Endothelial cell of umbilical vein (primary cell): ENCODE results near the gene FUT7. TPM values are rescaled to one million over a fixed set of nuclear protein-coding genes. Genes with fewer than 3 reads are reported as not detected.
A peak's percentile ranks its signal among the peaks of the same experiment; 100 is the strongest.

ENCODE experiments used
- BruUV-seq: library from RNA; stranded (reverse); fragments of 400-500 nt; replicated peaks from 2 replicates; lab custom pipeline; 2021; lab: Mats Ljungman, UMichigan
- CTCF ChIA-PET: fragments of 300-600, 350-600 bp; sonication (Branson Sonifier 250); formaldehyde crosslinking; loops from one replicate; lab custom pipeline; 2021; ENCODE audit warnings: antibody characterized with exemption, inconsistent platforms; lab: Charles Lee
- POLR2A ChIA-PET: fragments of 300-600, 350-600 bp; sonication (Branson Sonifier 250); formaldehyde crosslinking; loops from one replicate; lab custom pipeline; 2021; ENCODE audit warnings: antibody characterized with exemption, inconsistent platforms; lab: Charles Lee
- DNase-seq: peaks from one replicate; pipeline ENCODE4 v3.0.0-alpha.2; 2011; ENCODE audit warnings: low read depth, low spot score
- FAIRE-seq: peaks from 2 replicates; lab custom pipeline; 2011; peaks lifted over from hg19 to GRCh38; lab: Jason Lieb, UNC
- H2AFZ ChIP-seq: 2 replicates; pipeline ENCODE4 v1.6.0; 2012; ENCODE audit warnings: low read depth, low read length, control low read depth, inconsistent platforms
- H3K27ac ChIP-seq: 2 replicates; pipeline ENCODE4 v1.5.1; 2011; ENCODE audit warnings: low read depth, mild to moderate bottlenecking, control low read depth, low read length, moderate library complexity; ENCODE audit not compliant: insufficient read depth
- H3K27me3 ChIP-seq, 2 experiments: 2 replicates each; pipeline versions ENCODE4 v1.6.0 to v1.6.1; 2011; ENCODE audit warnings: low read length in 2 of 2, mixed read lengths in 1 of 2; ENCODE audit not compliant: control insufficient read depth in 2 of 2, insufficient read depth in 2 of 2
- H3K36me3 ChIP-seq, 2 experiments: 2 replicates in 1 of 2; 3 replicates in 1 of 2; pipeline ENCODE4 v1.5.1; 2011; ENCODE audit warnings: low read length in 2 of 2, mild to moderate bottlenecking in 1 of 2, moderate library complexity in 1 of 2; ENCODE audit not compliant: control insufficient read depth in 2 of 2, insufficient read depth in 2 of 2; ENCODE audit errors: extremely low read depth in 1 of 2
- H3K4me1 ChIP-seq: 3 replicates; pipeline ENCODE4 v1.5.1; 2011; ENCODE audit warnings: mild to moderate bottlenecking, low read length; ENCODE audit not compliant: control insufficient read depth, insufficient read depth; ENCODE audit errors: extremely low read depth
- H3K4me2 ChIP-seq: 2 replicates; pipeline ENCODE4 v1.6.1; 2011; ENCODE audit warnings: low read length, control low read depth, mixed read lengths; ENCODE audit not compliant: insufficient read depth
- H3K4me3 ChIP-seq, 3 experiments: fragments of 200-600 bp in 1 of 3; sonication (generic), shearing (Covaris generic) in 1 of 3; replicated peaks in 1 of 3; 2 replicates each; pipeline ENCODE4 v1.5.1; 2011 to 2016; ENCODE audit warnings: control low read depth in 3 of 3, low read length in 3 of 3, mild to moderate bottlenecking in 2 of 3, inconsistent platforms in 1 of 3, low read depth in 1 of 3, moderate library complexity in 1 of 3; ENCODE audit not compliant: insufficient read depth in 1 of 3
- H3K79me2 ChIP-seq: 2 replicates; pipeline ENCODE4 v1.6.0; 2012; ENCODE audit warnings: low read length, inconsistent platforms; ENCODE audit not compliant: control insufficient read depth, insufficient read depth
- H3K9ac ChIP-seq: replicated peaks from 2 replicates; pipeline ENCODE3; 2011; ENCODE audit warnings: low read length, control low read depth; ENCODE audit not compliant: insufficient read depth; ENCODE audit errors: extremely low read depth
- H3K9me1 ChIP-seq: replicated peaks from 3 replicates; pipeline ENCODE4 v1.6.0; 2011; ENCODE audit warnings: mild to moderate bottlenecking, low read length; ENCODE audit not compliant: control insufficient read depth, insufficient read depth; ENCODE audit errors: extremely low read depth
- H3K9me3 ChIP-seq: replicated peaks from 2 replicates; pipeline ENCODE4 v1.5.1; 2012; ENCODE audit warnings: low read length, inconsistent platforms; ENCODE audit not compliant: control insufficient read depth, insufficient read depth
- H4K20me1 ChIP-seq: replicated peaks from 2 replicates; pipeline ENCODE3; 2011; ENCODE audit warnings: mild to moderate bottlenecking, low read length; ENCODE audit not compliant: control insufficient read depth, insufficient read depth; ENCODE audit errors: extremely low read depth
- EZH2 ChIP-seq: IDR thresholded peaks from 2 replicates; pipeline ENCODE4 v1.6.1; 2012; ENCODE audit warnings: borderline replicate concordance, low read depth, mild to moderate bottlenecking, moderate library complexity, low read length, inconsistent platforms; ENCODE audit not compliant: severe bottlenecking
- FOS ChIP-seq: IDR thresholded peaks from 2 replicates; pipeline ENCODE4 v1.6.1; 2011; ENCODE audit warnings: mild to moderate bottlenecking, low read length, moderate library complexity, borderline replicate concordance; ENCODE audit not compliant: insufficient read depth
- GATA2 ChIP-seq: IDR thresholded peaks from 2 replicates; pipeline ENCODE4 v1.7.0; 2011; ENCODE audit warnings: low read depth, mild to moderate bottlenecking, moderate library complexity, mixed read lengths, low read length; ENCODE audit not compliant: insufficient read length, insufficient read depth
- JUN ChIP-seq: IDR thresholded peaks from 2 replicates; pipeline ENCODE4 v1.6.1; 2011; ENCODE audit warnings: borderline replicate concordance, low read depth; ENCODE audit not compliant: insufficient read length, insufficient read depth
- MYC ChIP-seq: IDR thresholded peaks from one replicate; pipeline ENCODE4 v1.6.1; 2011; ENCODE audit warnings: mild to moderate bottlenecking, low read depth, low read length
- POLR2A ChIP-seq: IDR thresholded peaks from 2 replicates; pipeline ENCODE4 v1.6.1; 2012; ENCODE audit warnings: low read depth, mild to moderate bottlenecking, control low read depth, low read length
- POLR2AphosphoS5 ChIP-seq: IDR thresholded peaks from 2 replicates; pipeline ENCODE4 v1.6.1; 2012; ENCODE audit warnings: low read depth, mild to moderate bottlenecking, control low read depth, low read length, moderate library complexity; ENCODE audit not compliant: insufficient read depth
- dilution Hi-C: fragments of 300-500 bp; cut with MboI; formaldehyde crosslinking; loops from one replicate; pipeline ENCODE4 v1.15.0; 2019; ENCODE audit warnings: low sequenced_read_pairs; ENCODE audit not compliant: extremely low pct_ligation_motif_present
- intact Hi-C: fragments of 100-400 bp; cut with micrococcal nuclease; formaldehyde crosslinking; loops from one replicate; pipeline ENCODE4 v1.10.0; 2022
- polyA plus RNA-seq, 4 experiments: library from polyadenylated mRNA; depleted of rRNA in 3 of 4; stranded (reverse) in 3 of 4; unstranded in 1 of 4; fragments of >200 nt; gene quantifications; 2 replicates each; pipeline versions ENCODE4 v1.2.1 to v1.2.3, GENCODE V29; 2011 to 2012; ENCODE audit warnings: missing spikeins in 1 of 4
- total RNA-seq: library from RNA; stranded (reverse); gene quantifications from 2 replicates; pipeline ENCODE4 v1.2.3, GENCODE V29; 2021
- TF ChIP-seq, protein P1 (sequence below): IDR thresholded peaks from 2 replicates; pipeline ENCODE4 v1.6.1; 2011; ENCODE audit not compliant: insufficient read depth, insufficient read length
- TF ChIP-seq, protein P2 (sequence below), 2 donors: IDR thresholded peaks; 1 replicate in 1 of 2; 2 replicates in 1 of 2; pipeline ENCODE4 v1.5.1; 2011; ENCODE audit warnings: low read length in 2 of 2, mild to moderate bottlenecking in 2 of 2, moderate library complexity in 2 of 2, control low read depth in 1 of 2, inconsistent platforms in 1 of 2, low read depth in 1 of 2; ENCODE audit not compliant: insufficient read depth in 1 of 2; ENCODE audit errors: extremely low read depth in 1 of 2

Gene FUT7
- total and polyA plus RNA-seq, 2 donors (not counting 3 experiments of a cell fraction or from before 2014, with no cell fraction given): not detected

DNA sequence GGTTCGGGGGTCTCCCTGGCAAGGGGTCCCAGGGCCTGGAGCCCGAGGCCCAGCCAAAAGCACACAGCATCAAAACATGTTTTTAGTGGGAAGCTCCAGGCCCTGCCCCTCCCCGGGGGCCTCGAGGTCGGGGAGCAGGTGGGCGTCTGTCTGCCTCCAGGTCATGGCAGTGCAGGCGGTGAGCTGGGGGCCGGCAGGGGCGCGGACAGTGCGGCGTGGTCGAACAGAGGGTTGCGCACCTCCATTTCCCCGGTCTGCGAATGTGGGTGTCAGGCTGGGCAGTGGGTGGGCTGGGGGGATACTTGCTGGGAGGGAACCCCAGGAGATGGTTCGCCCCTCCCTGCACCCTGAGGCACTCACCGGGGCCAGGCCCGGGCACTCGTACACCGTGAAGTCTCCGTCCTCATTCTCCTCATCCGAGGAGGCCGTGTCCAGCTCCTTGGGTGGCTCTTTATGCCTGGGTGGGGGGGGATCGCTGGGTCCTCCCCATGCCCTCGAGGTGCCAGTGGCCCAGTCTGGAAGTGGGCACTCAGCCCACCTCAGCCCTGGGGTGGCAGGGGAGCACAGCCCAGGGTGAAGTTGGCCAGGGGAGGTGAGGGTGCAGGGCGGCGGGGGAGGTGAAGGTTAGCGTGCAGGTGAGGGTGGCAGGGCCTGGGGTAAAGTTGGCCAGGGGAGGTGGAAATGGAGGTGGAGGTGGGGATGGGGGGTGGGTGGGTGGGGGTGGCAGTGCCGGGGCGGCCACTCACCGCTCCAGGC is 7.9 kb upstream of the FUT7 start:
- no peak for FAIRE-seq
- intact Hi-C loops (no loop called here), dilution Hi-C loops (no loop called here)
- Histone ChIP-seq H3K9me1 (no peaks in the 10 kb centered on the region), H3K9ac (no peak overlapping the region), H3K79me2 (peaks cover 25% of the 10 kb centered on the region), H3K27me3 (no peaks in the 10 kb centered on the region), H3K4me1 (peaks cover 32% of the 10 kb centered on the region), H4K20me1 (no peaks in the 10 kb centered on the region), H3K36me3 (peaks cover 0 to 17% of the 10 kb centered on the region in 2 experiments), H3K27ac (no peak overlapping the region), H2AFZ (no peak overlapping the region), H3K4me3 (no peak overlapping the region), H3K9me3 (no peaks in the 10 kb centered on the region), H3K4me2 (no peak overlapping the region)
- BruUV-seq: TSS peak; percentile 75
- ChIA-PET CTCF (interaction anchor here (2.6 kb wide), 1 partner anchor 11 kb away, joined by 9 read pairs; no protein-coding TSS in a partner anchor), POLR2A (no interaction called here)
- DNase-seq: no peak
- no peak for TF ChIP-seq JUN
- TF ChIP-seq, protein P1, sequence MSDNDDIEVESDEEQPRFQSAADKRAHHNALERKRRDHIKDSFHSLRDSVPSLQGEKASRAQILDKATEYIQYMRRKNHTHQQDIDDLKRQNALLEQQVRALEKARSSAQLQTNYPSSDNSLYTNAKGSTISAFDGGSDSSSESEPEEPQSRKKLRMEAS: no peak
- TF ChIP-seq POLR2A: no peak
- no peak for TF ChIP-seq GATA2
- TF ChIP-seq FOS: no peak
- TF ChIP-seq EZH2: no peak
- no peak for TF ChIP-seq POLR2AphosphoS5
- TF ChIP-seq MYC: no peak
- TF ChIP-seq, protein P2, sequence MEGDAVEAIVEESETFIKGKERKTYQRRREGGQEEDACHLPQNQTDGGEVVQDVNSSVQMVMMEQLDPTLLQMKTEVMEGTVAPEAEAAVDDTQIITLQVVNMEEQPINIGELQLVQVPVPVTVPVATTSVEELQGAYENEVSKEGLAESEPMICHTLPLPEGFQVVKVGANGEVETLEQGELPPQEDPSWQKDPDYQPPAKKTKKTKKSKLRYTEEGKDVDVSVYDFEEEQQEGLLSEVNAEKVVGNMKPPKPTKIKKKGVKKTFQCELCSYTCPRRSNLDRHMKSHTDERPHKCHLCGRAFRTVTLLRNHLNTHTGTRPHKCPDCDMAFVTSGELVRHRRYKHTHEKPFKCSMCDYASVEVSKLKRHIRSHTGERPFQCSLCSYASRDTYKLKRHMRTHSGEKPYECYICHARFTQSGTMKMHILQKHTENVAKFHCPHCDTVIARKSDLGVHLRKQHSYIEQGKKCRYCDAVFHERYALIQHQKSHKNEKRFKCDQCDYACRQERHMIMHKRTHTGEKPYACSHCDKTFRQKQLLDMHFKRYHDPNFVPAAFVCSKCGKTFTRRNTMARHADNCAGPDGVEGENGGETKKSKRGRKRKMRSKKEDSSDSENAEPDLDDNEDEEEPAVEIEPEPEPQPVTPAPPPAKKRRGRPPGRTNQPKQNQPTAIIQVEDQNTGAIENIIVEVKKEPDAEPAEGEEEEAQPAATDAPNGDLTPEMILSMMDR (IDR thresholded peaks at IDR 0.05; ENCODE audit: extremely low read depth in 1 of 2, insufficient read depth in 1 of 2, low read depth in 1 of 2, low read length in 2 of 2): no peak
